H1 (cell line): ENCODE measurements around the gene HSF5.

Source experiments
- BACH1 ChIP-seq: IDR thresholded peaks from 2 replicates; pipeline ENCODE4 v1.6.1; 2012; ENCODE audit warnings: low read length, improper control_type of control experiment
- CTCF ChIP-seq, 3 experiments: IDR thresholded peaks; 1 replicate in 2 of 3; 2 replicates in 1 of 3; pipeline versions ENCODE4 v1.5.1 to v1.6.1; 2011; ENCODE audit warnings: low read length in 3 of 3, mild to moderate bottlenecking in 3 of 3, inconsistent platforms in 2 of 3, low read depth in 1 of 3, moderate library complexity in 1 of 3; ENCODE audit not compliant: insufficient read depth in 1 of 3; ENCODE audit errors: control extremely low read depth in 1 of 3
- EP300 ChIP-seq, 2 experiments: IDR thresholded peaks; 1 replicate in 1 of 2; 2 replicates in 1 of 2; pipeline ENCODE4 v1.6.1; 2011 to 2012; ENCODE audit warnings: low read depth in 2 of 2, low read length in 2 of 2, mild to moderate bottlenecking in 2 of 2, borderline replicate concordance in 1 of 2, inconsistent platforms in 1 of 2, moderate library complexity in 1 of 2
- EZH2 ChIP-seq: fragments of 200-600 bp; sonication (generic); IDR thresholded peaks from 2 replicates; pipeline ENCODE4 v1.7.1; 2012; ENCODE audit warnings: low read depth, mild to moderate bottlenecking, moderate library complexity, low read length, inconsistent platforms; ENCODE audit not compliant: severe bottlenecking
- FOSL1 ChIP-seq: IDR thresholded peaks from 2 replicates; pipeline ENCODE4 v1.6.1; 2011; ENCODE audit warnings: mild to moderate bottlenecking, low read depth, low read length, moderate library complexity; ENCODE audit not compliant: insufficient read depth
- GABPA ChIP-seq: IDR thresholded peaks from 2 replicates; pipeline ENCODE4 v1.6.1; 2011; ENCODE audit warnings: mild to moderate bottlenecking, low read length, moderate library complexity, borderline replicate concordance; ENCODE audit not compliant: insufficient read depth
- MAX ChIP-seq: IDR thresholded peaks from 2 replicates; pipeline ENCODE4 v1.6.1; 2012; ENCODE audit warnings: inconsistent platforms
- NRF1 ChIP-seq: IDR thresholded peaks from 2 replicates; pipeline ENCODE4 v1.6.1; 2011; ENCODE audit warnings: mild to moderate bottlenecking, low read depth, low read length, improper control_type of control experiment
- POLR2A ChIP-seq, 2 experiments: IDR thresholded peaks; 1 replicate in 1 of 2; 2 replicates in 1 of 2; pipeline ENCODE4 v1.6.1; 2011; ENCODE audit warnings: low read depth in 2 of 2, low read length in 2 of 2, mild to moderate bottlenecking in 2 of 2; ENCODE audit errors: control extremely low read depth in 1 of 2
- POLR2AphosphoS5 ChIP-seq: IDR thresholded peaks from 2 replicates; pipeline ENCODE4 v1.6.1; 2011; ENCODE audit warnings: low read depth, low read length
- RFX5 ChIP-seq: IDR thresholded peaks from 2 replicates; pipeline ENCODE4 v1.6.1; 2011; ENCODE audit warnings: low read depth, low read length, improper control_type of control experiment, borderline replicate concordance
- SP2 ChIP-seq: IDR thresholded peaks from 2 replicates; pipeline ENCODE4 v1.6.1; 2012; ENCODE audit warnings: mild to moderate bottlenecking, low read length, inconsistent platforms

GRCh38 chr17:58508341-58509067 lies 20.3 kb upstream of the HSF5 start:
- TF ChIP-seq GABPA (no peak), CTCF (IDR thresholded peaks at IDR 0.05; ENCODE audit: control extremely low read depth in 1 of 3, insufficient read depth in 1 of 3, low read depth in 1 of 3, low read length in 3 of 3) (no peak), POLR2A (IDR thresholded peaks at IDR 0.05; ENCODE audit: control extremely low read depth in 1 of 2, low read depth in 2 of 2, low read length in 2 of 2) (no peak), EP300 (IDR thresholded peaks at IDR 0.05; ENCODE audit: borderline replicate concordance in 1 of 2, low read depth in 2 of 2, low read length in 2 of 2) (no peak), EZH2 (no peak), POLR2AphosphoS5 (no peak), MAX (no peak), BACH1 (no peak), SP2 (no peak), RFX5 (no peak), FOSL1 (no peak), NRF1 (no peak)
